Vagina (tissue), 2 donors: ENCODE results near the gene BACH1. TPM values are rescaled to one million over a fixed set of nuclear protein-coding genes. Genes with fewer than 3 reads are reported as not detected.

Experiments
- DNase-seq, 2 donors: peaks; one replicate each; pipeline ENCODE4 v3.0.0-alpha.2; 2017; ENCODE audit errors: extremely low spot score in 2 of 2
- H3K27ac ChIP-seq: fragments of 200-600 bp; sonication (generic); one replicate; pipeline ENCODE4 v1.5.1; 2019
- H3K27me3 ChIP-seq: fragments of 200-600 bp; sonication (generic); one replicate; pipeline ENCODE4 v1.5.1; 2019
- H3K36me3 ChIP-seq, 2 donors: fragments of 200-600 bp; sonication (generic); one replicate each; pipeline ENCODE4 v1.5.1; 2017 to 2019
- H3K4me1 ChIP-seq: fragments of 200-600 bp; sonication (generic); one replicate; pipeline ENCODE4 v1.5.1; 2019
- H3K4me3 ChIP-seq, 2 donors: fragments of 200-600 bp; sonication (generic); 1 replicate in 1 of 2; 2 replicates in 1 of 2; pipeline ENCODE4 v1.5.1; 2016 to 2019
- H3K9me3 ChIP-seq: fragments of 200-600 bp; sonication (generic); one replicate; pipeline ENCODE4 v1.5.1; 2019
- POLR2A ChIP-seq, 2 donors: fragments of 450-650 bp; IDR thresholded peaks; one replicate each; pipeline ENCODE4 v1.6.1; 2017; ENCODE audit warnings: antibody characterized with exemption in 2 of 2, mild to moderate bottlenecking in 2 of 2, moderate library complexity in 2 of 2
- POLR2AphosphoS5 ChIP-seq, 2 donors: sonication (generic); formaldehyde crosslinking; IDR thresholded peaks; one replicate each; pipeline ENCODE4 v1.9.0; 2017; ENCODE audit warnings: antibody characterized with exemption in 2 of 2, mild to moderate bottlenecking in 2 of 2, low read depth in 1 of 2; ENCODE audit not compliant: insufficient read depth in 1 of 2
- intact Hi-C: fragments of 100-400 bp; cut with DNase I; formaldehyde crosslinking; loops from one replicate; pipeline ENCODE4 v1.15.1; 2023
- total RNA-seq: library from RNA; depleted of rRNA; stranded (reverse); fragments of >200 nt; gene quantifications from one replicate; pipeline ENCODE4 v1.2.3, GENCODE V29; 2016
- TF ChIP-seq, protein P1 (sequence below), 3 experiments: fragments of 450-650 bp in 2 of 3; fragments of 200-600 bp in 1 of 3; sonication (generic) in 1 of 3; IDR thresholded peaks; one replicate each; pipeline ENCODE4 v1.5.1; 2017 to 2019; ENCODE audit warnings: antibody characterized with exemption in 3 of 3, mild to moderate bottlenecking in 2 of 3, moderate library complexity in 2 of 3

Gene BACH1
- total RNA-seq, 1 donor from 2014 or later, result 33.1 TPM

DNA sequence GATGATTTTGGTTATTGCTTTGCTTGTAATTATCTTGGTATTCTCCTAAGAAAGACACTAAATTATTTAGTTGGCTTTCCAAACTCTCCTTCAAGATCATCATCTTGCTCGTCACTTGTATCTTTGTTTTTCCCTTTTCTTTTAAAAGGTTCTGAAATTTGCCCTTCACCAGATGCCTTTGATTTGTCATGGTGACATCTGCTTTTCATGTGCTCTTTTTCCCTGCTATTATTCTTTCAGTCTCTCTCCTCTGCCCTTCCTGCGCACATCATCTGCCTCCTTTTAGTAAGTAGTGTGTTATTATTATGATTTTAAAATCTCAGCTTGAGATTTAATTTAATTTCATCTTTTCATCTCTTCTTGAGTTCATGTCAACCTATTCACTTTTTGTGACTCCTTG lies 92.1 kb downstream of the BACH1 start:
- intact Hi-C loops, result no loop called here
- Histone ChIP-seq H3K27me3 (no peaks in the 10 kb centered on the region), H3K9me3 (no peaks in the 10 kb centered on the region), H3K4me3 (no peak overlapping the region), H3K36me3 (no peaks in the 10 kb centered on the region), H3K4me1 (no peaks in the 10 kb centered on the region), H3K27ac (no peak overlapping the region)
- DNase-seq, result no peak
- TF ChIP-seq POLR2A (IDR thresholded peaks at IDR 0.05), result no peak
- TF ChIP-seq, protein P1, sequence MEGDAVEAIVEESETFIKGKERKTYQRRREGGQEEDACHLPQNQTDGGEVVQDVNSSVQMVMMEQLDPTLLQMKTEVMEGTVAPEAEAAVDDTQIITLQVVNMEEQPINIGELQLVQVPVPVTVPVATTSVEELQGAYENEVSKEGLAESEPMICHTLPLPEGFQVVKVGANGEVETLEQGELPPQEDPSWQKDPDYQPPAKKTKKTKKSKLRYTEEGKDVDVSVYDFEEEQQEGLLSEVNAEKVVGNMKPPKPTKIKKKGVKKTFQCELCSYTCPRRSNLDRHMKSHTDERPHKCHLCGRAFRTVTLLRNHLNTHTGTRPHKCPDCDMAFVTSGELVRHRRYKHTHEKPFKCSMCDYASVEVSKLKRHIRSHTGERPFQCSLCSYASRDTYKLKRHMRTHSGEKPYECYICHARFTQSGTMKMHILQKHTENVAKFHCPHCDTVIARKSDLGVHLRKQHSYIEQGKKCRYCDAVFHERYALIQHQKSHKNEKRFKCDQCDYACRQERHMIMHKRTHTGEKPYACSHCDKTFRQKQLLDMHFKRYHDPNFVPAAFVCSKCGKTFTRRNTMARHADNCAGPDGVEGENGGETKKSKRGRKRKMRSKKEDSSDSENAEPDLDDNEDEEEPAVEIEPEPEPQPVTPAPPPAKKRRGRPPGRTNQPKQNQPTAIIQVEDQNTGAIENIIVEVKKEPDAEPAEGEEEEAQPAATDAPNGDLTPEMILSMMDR (IDR thresholded peaks at IDR 0.05), result no peak
- TF ChIP-seq POLR2AphosphoS5 (IDR thresholded peaks at IDR 0.05; ENCODE audit: insufficient read depth in 1 of 2, low read depth in 1 of 2), result no peak

DNA sequence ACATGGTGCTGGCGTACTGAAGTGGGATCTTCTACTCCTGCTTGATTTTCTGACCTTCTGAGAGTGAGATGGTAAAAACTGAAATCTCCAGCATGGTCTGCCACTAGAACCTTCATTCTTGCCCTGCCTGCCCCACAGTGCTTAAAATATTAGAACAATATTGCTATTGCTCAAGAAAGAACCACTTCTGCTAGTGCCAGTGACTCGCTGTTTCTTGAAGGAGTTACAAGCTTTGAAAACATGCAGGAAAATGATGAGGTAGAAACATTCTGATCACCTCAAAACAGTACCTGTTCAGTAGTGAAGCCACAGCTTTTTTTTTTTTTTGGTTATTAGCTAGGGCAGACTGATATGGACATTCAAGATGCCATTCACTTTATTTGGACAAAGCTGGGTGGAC lies 95.3 kb downstream of the BACH1 start:
- Histone ChIP-seq H3K9me3 (no peaks in the 10 kb centered on the region), H3K4me1 (no peaks in the 10 kb centered on the region), H3K4me3 (no peak overlapping the region), H3K27me3 (no peaks in the 10 kb centered on the region), H3K36me3 (no peaks in the 10 kb centered on the region), H3K27ac (no peak overlapping the region)
- no peak for DNase-seq
- intact Hi-C loops, result no loop called here
- TF ChIP-seq, protein P1 (IDR thresholded peaks at IDR 0.05), result no peak
- TF ChIP-seq POLR2AphosphoS5 (IDR thresholded peaks at IDR 0.05; ENCODE audit: insufficient read depth in 1 of 2, low read depth in 1 of 2) (no peak), POLR2A (IDR thresholded peaks at IDR 0.05) (no peak)

Other genes with a start within 250 kb of the BACH1 start
- 81.3 TPM for gene CCT8, start 225.3 kb upstream of the BACH1 start, total RNA-seq
- 6.9 TPM for gene MAP3K7CL, start 168.3 kb upstream of the BACH1 start, total RNA-seq